Hair follicle dermal papilla cell (primary cell): ENCODE measurements around the gene ASB1. TPM values are rescaled to one million over a fixed set of nuclear protein-coding genes. Genes with fewer than 3 reads are reported as not detected.

Source experiments
- small RNA-seq: library from RNA; depleted of rRNA; stranded (forward); fragments of <200 nt; gene quantifications from one replicate; pipeline ENCODE3, GENCODE V24; 2012
- total RNA-seq: library from RNA; depleted of rRNA; stranded (reverse); fragments of >200 nt; gene quantifications from 2 replicates; pipeline ENCODE4 v1.2.3, GENCODE V29; 2012

Gene ASB1, protein sequence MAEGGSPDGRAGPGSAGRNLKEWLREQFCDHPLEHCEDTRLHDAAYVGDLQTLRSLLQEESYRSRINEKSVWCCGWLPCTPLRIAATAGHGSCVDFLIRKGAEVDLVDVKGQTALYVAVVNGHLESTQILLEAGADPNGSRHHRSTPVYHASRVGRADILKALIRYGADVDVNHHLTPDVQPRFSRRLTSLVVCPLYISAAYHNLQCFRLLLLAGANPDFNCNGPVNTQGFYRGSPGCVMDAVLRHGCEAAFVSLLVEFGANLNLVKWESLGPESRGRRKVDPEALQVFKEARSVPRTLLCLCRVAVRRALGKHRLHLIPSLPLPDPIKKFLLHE
- 20.3 and 31.1 TPM in 2 replicates for total RNA-seq

DNA sequence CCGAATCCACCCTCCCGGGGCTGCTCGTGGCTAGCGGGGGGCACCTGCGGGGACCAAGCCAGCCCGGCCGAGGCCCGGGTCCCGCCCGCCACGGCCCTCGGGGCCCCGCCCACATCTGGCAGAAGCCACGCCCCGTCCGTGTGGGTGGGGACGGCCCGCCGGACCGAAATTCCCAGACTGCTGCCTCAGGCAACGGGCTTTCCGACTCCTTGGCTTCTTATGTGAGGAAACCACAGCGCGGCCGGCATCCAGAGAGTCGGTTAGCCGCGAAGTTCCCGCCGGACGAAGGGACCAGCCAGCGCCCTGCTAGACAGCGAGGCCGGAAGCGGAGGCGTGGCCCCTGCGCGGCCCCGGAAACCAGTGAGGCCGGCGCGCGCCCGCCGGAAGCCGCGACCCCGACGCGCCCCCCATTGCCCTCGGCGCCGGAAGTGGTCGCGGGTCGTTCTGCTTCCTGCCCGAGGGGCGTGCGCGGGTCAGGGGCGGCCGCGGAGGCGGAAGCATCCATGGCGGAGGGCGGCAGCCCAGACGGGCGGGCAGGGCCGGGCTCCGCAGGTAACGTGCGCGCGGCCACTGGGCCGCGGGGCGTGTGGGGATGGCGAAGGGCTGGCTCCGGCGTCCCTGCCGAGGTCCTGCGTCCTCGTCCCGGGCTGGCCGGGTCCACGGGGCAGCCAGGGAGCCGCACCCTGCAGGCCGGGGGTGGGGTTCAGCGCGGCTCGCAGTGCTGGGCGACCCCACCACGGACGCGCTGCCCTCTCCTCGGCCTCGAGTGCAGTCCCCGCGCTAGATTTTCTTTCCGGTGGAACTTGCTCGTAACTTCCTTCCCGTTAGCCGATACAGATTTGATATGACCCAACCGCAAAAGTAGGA lies at the start of gene ASB1:
Gene ASB1 (plus strand): TSS at position 360 of the 867 bp plus-strand sequence. CDS start 144 bp downstream, at position 504.

Small RNA genes within 50 kb of the gene (small RNA-seq; reads per million reads assigned to genes)
- gene RNU6-234P: not detected

Other genes starting within 250 kb of the ASB1 start
- gene ILKAP, start 223.2 kb upstream of the ASB1 start, total RNA-seq: 14.1 and 18.7 TPM in 2 replicates
- gene HES6, start 186.9 kb upstream of the ASB1 start, total RNA-seq: 1.5 and 2.1 TPM in 2 replicates
- 11.2 and 13.5 TPM in 2 replicates for gene PER2, start 138.3 kb upstream of the ASB1 start, total RNA-seq
- gene TRAF3IP1, start 106.4 kb upstream of the ASB1 start, total RNA-seq: 8.7 and 9.4 TPM in 2 replicates